DOHH2 (cell line): ENCODE results near the gene SCN4B.
"Not testable (repeated sequence)": the region's sequence is repeated elsewhere in the genome, so short reads cannot be mapped to it uniquely, and the experiment has no call there.

ENCODE experiments used
- H3F3A ChIP-seq: fragments of 200-600 bp; sonication (generic), shearing (Covaris generic); 2 replicates; pipeline ENCODE4 v1.6.0; 2016; ENCODE audit warnings: antibody characterized with exemption, mild to moderate bottlenecking; ENCODE audit not compliant: control insufficient read depth, insufficient read depth
- H3K27ac ChIP-seq: fragments of 200-600 bp; sonication (generic); 2 replicates; pipeline ENCODE4 v1.5.1; 2014; ENCODE audit warnings: low read depth, mild to moderate bottlenecking, low read length, moderate library complexity
- H3K27me3 ChIP-seq: fragments of 200-600 bp; sonication (generic); 2 replicates; pipeline ENCODE4 v1.6.1; 2014; ENCODE audit warnings: mild to moderate bottlenecking, low read length, mixed read lengths; ENCODE audit not compliant: control insufficient read depth
- H3K36me3 ChIP-seq: fragments of 200-600 bp; sonication (generic); 2 replicates; pipeline ENCODE4 v1.6.1; 2014; ENCODE audit warnings: mild to moderate bottlenecking, low read length, moderate library complexity, mixed read lengths; ENCODE audit not compliant: control insufficient read depth
- H3K4me1 ChIP-seq: fragments of 200-600 bp; sonication (generic); 2 replicates; pipeline ENCODE4 v1.6.1; 2014; ENCODE audit warnings: mild to moderate bottlenecking, low read length, mixed read lengths; ENCODE audit not compliant: control insufficient read depth
- H3K4me2 ChIP-seq: fragments of 200-600 bp; sonication (generic); 2 replicates; pipeline ENCODE4 v1.6.0; 2014; ENCODE audit warnings: mild to moderate bottlenecking, low read length, moderate library complexity
- H3K4me3 ChIP-seq: fragments of 200-600 bp; sonication (generic); 2 replicates; pipeline ENCODE4 v1.5.1; 2014; ENCODE audit warnings: mild to moderate bottlenecking, low read length, mixed read lengths
- H3K79me2 ChIP-seq: fragments of 200-600 bp; sonication (generic); 2 replicates; pipeline ENCODE4 v1.6.1; 2014; ENCODE audit warnings: mild to moderate bottlenecking, low read length, mixed read lengths; ENCODE audit not compliant: control insufficient read depth
- H3K9me2 ChIP-seq: fragments of 200-600 bp; sonication (generic); replicated peaks from 2 replicates; pipeline ENCODE4 v1.6.1; 2014; ENCODE audit warnings: mild to moderate bottlenecking, low read length, mixed read lengths; ENCODE audit not compliant: control insufficient read depth
- H3K9me3 ChIP-seq: fragments of 200-600 bp; sonication (generic); 2 replicates; pipeline ENCODE4 v1.6.1; 2014; ENCODE audit warnings: antibody characterized with exemption, low read length, mixed read lengths; ENCODE audit not compliant: control insufficient read depth, insufficient read depth
- H4K20me1 ChIP-seq: fragments of 200-600 bp; sonication (generic); 2 replicates; pipeline ENCODE4 v1.6.0; 2014; ENCODE audit warnings: low read depth, mild to moderate bottlenecking, antibody characterized with exemption, low read length, moderate library complexity; ENCODE audit not compliant: control insufficient read depth, insufficient read depth
- EZH2phosphoT487 ChIP-seq: fragments of 200-600 bp; sonication (generic); IDR thresholded peaks from 2 replicates; pipeline ENCODE4 v1.6.1; 2017; ENCODE audit warnings: borderline replicate concordance, mild to moderate bottlenecking, antibody characterized with exemption, low read length, moderate library complexity, mixed read lengths
- TF ChIP-seq, protein P1 (sequence below): fragments of 200-600 bp; sonication (generic); IDR thresholded peaks from one replicate; pipeline ENCODE4 v1.5.1; 2014; ENCODE audit warnings: antibody characterized with exemption, mild to moderate bottlenecking, low read depth, low read length; ENCODE audit not compliant: poor library complexity, severe bottlenecking

SCN4B gene

DNA sequence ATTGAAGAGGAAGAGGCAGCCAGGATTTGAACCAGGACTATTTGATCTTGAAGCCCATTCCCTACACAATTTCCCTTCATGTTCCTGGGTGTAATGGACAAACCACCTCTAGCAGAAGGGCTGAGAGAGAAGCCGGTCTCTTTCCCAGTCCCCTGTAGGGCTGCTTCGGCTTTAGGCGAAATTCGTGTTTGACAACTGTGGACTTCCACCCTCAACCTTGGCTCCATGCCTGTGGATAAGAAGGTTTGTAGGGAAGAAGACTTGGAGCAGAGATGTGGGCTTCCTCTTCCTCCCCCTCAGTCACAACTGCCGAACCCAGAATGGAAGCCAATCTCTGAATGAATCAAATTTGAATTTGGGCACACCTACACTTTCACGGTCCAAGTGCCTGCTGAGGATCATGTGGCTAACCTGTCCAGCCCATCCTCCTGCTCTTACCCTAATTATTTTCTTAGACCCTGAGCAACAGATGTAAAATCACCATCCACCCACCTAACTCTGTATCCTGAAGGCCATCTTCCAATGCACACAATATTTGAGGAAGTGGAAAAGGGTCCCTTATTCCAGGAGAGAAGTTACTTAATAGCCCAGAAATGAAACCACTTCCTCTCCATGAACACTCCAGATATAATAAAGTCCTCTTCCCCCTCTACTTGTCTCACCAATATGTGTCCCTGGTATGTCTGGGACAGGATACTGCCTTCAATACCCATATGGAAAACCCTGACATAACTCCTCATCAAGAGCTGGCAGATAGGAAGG, 33.9 kb upstream of the SCN4B start:
- H3K4me2 ChIP-seq = no peak overlapping the region
- H3K4me3 ChIP-seq = no peak overlapping the region

DNA sequence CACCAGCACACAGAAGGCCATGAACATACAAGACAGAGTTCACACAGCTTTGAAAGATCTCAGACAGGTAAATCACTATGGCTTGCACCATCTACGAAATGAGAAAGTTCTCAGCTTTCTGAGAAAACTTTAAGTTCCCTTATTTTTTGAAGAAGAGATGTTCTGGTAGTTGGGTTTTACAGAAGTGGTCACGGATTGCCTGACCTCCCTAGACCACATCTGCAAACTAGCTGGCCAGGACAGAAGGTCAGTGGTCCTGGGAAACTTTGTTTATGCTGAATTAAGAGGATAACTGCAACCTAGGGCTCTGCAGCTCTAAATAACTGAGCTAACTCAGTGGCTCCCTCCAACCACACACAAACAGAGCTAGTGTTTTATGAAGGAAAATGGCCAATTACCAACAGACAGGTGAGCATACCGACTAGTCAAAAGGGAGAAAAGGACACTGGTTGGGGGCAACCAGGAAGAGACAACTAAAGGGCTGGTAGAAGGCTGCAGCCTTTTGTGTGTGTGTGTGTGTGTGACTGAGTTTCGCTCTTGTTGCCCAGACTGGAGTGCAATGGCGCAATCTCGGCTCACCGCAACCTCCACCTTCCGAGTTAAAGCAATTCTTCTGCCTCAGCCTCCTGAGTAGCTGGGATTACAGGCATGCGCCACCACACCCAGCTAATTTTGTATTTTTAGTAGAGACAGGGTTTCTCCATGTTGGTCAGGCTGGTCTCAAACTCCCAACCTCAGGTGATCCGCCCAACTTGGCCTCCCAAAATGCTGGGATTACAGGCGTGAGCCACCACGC, 32.4 kb upstream of the SCN4B start:
- Histone ChIP-seq H3K9me3 (no peaks in the 10 kb centered on the region), H3F3A (no peaks in the 10 kb centered on the region), H3K27ac (no peak overlapping the region), H3K4me1 (peaks cover 14% of the 10 kb centered on the region), H3K36me3 (no peaks in the 10 kb centered on the region), H3K4me2 (no peak overlapping the region), H3K27me3 (peaks cover 7% of the 10 kb centered on the region; the same call in 1 of the 2 replicates), H3K9me2 (no peaks in the 10 kb centered on the region), H3K4me3 (no peak overlapping the region), H3K79me2 (no peaks in the 10 kb centered on the region), H4K20me1 (no peaks in the 10 kb centered on the region)
- TF ChIP-seq EZH2phosphoT487 = no peak
- TF ChIP-seq, protein P1, sequence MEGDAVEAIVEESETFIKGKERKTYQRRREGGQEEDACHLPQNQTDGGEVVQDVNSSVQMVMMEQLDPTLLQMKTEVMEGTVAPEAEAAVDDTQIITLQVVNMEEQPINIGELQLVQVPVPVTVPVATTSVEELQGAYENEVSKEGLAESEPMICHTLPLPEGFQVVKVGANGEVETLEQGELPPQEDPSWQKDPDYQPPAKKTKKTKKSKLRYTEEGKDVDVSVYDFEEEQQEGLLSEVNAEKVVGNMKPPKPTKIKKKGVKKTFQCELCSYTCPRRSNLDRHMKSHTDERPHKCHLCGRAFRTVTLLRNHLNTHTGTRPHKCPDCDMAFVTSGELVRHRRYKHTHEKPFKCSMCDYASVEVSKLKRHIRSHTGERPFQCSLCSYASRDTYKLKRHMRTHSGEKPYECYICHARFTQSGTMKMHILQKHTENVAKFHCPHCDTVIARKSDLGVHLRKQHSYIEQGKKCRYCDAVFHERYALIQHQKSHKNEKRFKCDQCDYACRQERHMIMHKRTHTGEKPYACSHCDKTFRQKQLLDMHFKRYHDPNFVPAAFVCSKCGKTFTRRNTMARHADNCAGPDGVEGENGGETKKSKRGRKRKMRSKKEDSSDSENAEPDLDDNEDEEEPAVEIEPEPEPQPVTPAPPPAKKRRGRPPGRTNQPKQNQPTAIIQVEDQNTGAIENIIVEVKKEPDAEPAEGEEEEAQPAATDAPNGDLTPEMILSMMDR = no peak

More for the DNA sequence above, 33.9 kb upstream of the SCN4B start:
- Histone ChIP-seq H3K9me2 (no peaks in the 10 kb centered on the region), H3K27ac (no peak overlapping the region), H4K20me1 (no peaks in the 10 kb centered on the region), H3K36me3 (no peaks in the 10 kb centered on the region), H3K9me3 (no peaks in the 10 kb centered on the region), H3K79me2 (no peaks in the 10 kb centered on the region), H3K4me1 (peaks cover 6% of the 10 kb centered on the region), H3F3A (no peaks in the 10 kb centered on the region), H3K27me3 (peaks cover 7% of the 10 kb centered on the region; the same call in 1 of the 2 replicates)
- no peak for TF ChIP-seq EZH2phosphoT487
- TF ChIP-seq, protein P1 = no peak

DNA sequence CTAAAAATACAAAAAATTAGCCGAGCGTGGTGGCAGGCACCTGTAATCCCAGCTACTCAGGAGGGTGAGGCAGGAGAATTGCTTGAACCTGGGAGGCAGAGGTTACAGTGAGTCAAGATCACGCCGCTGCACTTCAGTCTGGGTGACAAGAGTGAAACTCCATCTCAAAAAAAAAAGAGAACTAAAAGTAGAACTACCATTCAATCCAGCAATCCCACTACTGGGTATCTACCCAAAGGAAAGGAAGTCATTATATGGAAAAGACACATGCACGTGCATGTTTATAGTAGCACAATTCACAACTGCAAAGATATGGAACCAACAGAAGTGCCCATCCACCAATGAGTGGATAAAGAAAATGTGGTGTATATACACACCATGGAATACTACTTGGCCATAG, 31.1 kb upstream of the SCN4B start:
- H3K4me1 ChIP-seq = peaks cover 16% of the 10 kb centered on the region
- H3K79me2 ChIP-seq, H3K4me2 ChIP-seq, H3K27ac ChIP-seq, H4K20me1 ChIP-seq, H3K9me3 ChIP-seq, H3F3A ChIP-seq, H3K4me3 ChIP-seq, H3K27me3 ChIP-seq, H3K36me3 ChIP-seq, H3K9me2 ChIP-seq: not testable (repeated sequence)

DNA sequence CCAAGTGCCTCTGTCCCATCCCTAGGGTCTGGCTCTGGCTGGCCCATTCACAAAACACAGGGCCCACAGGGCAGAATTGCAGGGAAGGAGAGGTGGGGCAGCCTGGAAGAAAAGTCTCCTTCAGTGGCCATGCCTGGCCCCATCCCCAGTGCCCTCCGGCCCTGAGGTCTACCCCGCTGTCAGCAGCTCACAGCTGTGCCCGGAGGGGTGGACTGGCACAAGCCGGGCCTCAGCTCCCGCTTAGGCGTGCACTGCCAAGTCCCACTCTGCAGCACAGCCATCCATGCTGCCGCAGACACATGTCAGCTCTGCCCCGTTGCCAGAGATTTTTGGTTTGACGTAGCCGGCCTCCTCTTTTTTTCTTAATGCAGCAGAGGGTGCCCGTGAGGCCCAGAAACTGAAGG, 27.7 kb upstream of the SCN4B start:
- no peak overlapping the region for H3K27ac ChIP-seq
- H3K79me2 ChIP-seq = no peaks in the 10 kb centered on the region
- H3K36me3 ChIP-seq = no peaks in the 10 kb centered on the region
- 0 out of 2 replicates have a peak, but pooled peaks cover 2% of the 10 kb centered on the region for H3F3A ChIP-seq
- no peak overlapping the region for H3K4me3 ChIP-seq
- no peaks in the 10 kb centered on the region for H3K27me3 ChIP-seq
- no peaks in the 10 kb centered on the region for H3K9me2 ChIP-seq
- TF ChIP-seq EZH2phosphoT487 = no peak
- TF ChIP-seq, protein P1 = no peak
- no peaks in the 10 kb centered on the region for H4K20me1 ChIP-seq
- peak overlapping the region; percentile 28; the same call in 1 of the 2 replicates for H3K4me2 ChIP-seq
- H3K9me3 ChIP-seq = no peaks in the 10 kb centered on the region
- H3K4me1 ChIP-seq = peaks cover 16% of the 10 kb centered on the region
